ENCODE data around the gene PRSS33. TPM values are rescaled to one million over a fixed set of nuclear protein-coding genes. Genes with fewer than 3 reads are reported as not detected.
A peak's percentile ranks its signal among the peaks of the same experiment; 100 is the strongest.

Gene PRSS33
- total and polyA plus RNA-seq, 9 of the 15 experiments (the other 6 are each of a cell fraction or from before 2014, with no cell fraction given), result not detected

DNA sequence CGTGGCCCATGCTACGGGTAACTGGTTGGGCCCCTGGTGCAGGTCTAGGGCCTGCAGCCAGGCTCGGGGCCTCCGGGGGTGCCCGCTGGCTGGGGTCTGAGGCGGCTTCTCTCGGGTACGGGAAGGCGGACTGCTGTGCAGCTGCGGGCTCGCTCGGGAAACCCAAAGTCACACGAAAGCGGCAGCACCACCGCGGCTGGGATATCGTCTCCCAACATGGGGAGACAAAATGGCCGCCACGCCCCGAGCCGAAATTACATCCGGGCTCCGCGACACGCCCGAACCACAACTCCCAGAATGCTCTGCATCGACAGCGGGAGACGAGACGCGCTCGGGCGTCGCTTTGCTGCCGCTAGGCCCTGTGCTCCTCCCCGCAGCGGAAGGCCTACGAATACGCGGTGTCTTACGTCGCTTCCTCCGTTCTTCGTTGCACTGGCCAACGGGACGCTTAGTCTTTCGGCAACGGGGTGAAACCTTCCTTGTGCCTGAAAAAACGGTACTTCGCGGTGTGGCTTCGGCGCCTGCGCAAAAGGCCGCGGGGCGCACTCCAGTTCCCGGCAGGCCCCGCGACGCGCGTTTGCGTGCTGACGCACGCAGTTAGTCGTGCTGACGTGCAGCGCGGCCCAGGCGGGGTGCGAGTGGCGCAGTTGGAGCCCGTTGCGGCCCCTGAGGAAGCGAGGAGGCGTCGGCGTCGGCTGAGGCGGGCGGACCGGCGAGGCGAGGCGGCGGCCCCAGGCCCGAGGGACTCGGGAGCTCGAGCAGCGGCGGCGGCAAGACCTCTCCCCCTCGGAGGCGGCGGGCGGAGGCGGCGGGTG is 35.1 kb downstream of the PRSS33 start, which contains the start of gene SRRM2 (continued):
- TF ChIP-seq, protein P1, sequence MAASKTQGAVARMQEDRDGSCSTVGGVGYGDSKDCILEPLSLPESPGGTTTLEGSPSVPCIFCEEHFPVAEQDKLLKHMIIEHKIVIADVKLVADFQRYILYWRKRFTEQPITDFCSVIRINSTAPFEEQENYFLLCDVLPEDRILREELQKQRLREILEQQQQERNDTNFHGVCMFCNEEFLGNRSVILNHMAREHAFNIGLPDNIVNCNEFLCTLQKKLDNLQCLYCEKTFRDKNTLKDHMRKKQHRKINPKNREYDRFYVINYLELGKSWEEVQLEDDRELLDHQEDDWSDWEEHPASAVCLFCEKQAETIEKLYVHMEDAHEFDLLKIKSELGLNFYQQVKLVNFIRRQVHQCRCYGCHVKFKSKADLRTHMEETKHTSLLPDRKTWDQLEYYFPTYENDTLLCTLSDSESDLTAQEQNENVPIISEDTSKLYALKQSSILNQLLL (CRISPR knock-in tag; IDR thresholded peaks at IDR 0.05; ENCODE audit: borderline replicate concordance), result no peak
- TF ChIP-seq ZNF589 (CRISPR knock-in tag; IDR thresholded peaks at IDR 0.05; ENCODE audit: low read depth) (peak; percentile 91), ZNF253 (CRISPR knock-in tag; conservative IDR thresholded peaks at IDR 0.05) (no peak), PURB (CRISPR knock-in tag; IDR thresholded peaks at IDR 0.05; ENCODE audit: low read depth) (no peak), ZNF232 (CRISPR knock-in tag; IDR thresholded peaks at IDR 0.05) (no peak; the same call in 1 of the 2 replicates), PHB (CRISPR knock-in tag; IDR thresholded peaks at IDR 0.05) (0 out of 2 replicates have a peak, but pooled peaks have one; percentile 27), MCM2 (IDR thresholded peaks at IDR 0.05; ENCODE audit: low read depth) (no peak), MTF1 (CRISPR knock-in tag; IDR thresholded peaks at IDR 0.05; ENCODE audit: borderline replicate concordance) (no peak), PYGO2 (tag; IDR thresholded peaks at IDR 0.05) (no peak), ATF7 (IDR thresholded peaks at IDR 0.05) (peak; percentile 86), ZNF778 (CRISPR knock-in tag; IDR thresholded peaks at IDR 0.05) (no peak), ZSCAN29 (IDR thresholded peaks at IDR 0.05) (no peak), BDP1 (IDR thresholded peaks at IDR 0.05; ENCODE audit: insufficient read depth, insufficient read length) (no peak), MTA3 (IDR thresholded peaks at IDR 0.05; ENCODE audit: borderline replicate concordance) (peak; percentile 51), PTRF (tag; IDR thresholded peaks at IDR 0.05) (no peak), MYC (IDR thresholded peaks at IDR 0.05; ENCODE audit: low read depth, low read length) (peak; percentile 93), MYC (CRISPR knock-in tag; IDR thresholded peaks at IDR 0.05; ENCODE audit: borderline replicate concordance, low read depth) (peak; percentile 98), NFIC (IDR thresholded peaks at IDR 0.05) (peak; percentile 58), ELF1 (tag; IDR thresholded peaks at IDR 0.05) (peak; percentile 82), KLF16 (IDR thresholded peaks at IDR 0.05) (no peak), PHF8 (IDR thresholded peaks at IDR 0.05; ENCODE audit: borderline replicate concordance, low read length) (peak; percentile 99)
- TF ChIP-seq, protein P2, sequence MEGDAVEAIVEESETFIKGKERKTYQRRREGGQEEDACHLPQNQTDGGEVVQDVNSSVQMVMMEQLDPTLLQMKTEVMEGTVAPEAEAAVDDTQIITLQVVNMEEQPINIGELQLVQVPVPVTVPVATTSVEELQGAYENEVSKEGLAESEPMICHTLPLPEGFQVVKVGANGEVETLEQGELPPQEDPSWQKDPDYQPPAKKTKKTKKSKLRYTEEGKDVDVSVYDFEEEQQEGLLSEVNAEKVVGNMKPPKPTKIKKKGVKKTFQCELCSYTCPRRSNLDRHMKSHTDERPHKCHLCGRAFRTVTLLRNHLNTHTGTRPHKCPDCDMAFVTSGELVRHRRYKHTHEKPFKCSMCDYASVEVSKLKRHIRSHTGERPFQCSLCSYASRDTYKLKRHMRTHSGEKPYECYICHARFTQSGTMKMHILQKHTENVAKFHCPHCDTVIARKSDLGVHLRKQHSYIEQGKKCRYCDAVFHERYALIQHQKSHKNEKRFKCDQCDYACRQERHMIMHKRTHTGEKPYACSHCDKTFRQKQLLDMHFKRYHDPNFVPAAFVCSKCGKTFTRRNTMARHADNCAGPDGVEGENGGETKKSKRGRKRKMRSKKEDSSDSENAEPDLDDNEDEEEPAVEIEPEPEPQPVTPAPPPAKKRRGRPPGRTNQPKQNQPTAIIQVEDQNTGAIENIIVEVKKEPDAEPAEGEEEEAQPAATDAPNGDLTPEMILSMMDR (IDR thresholded peaks at IDR 0.05 in 2 of 3, conservative IDR thresholded peaks at IDR 0.05 in 1 of 3; ENCODE audit: insufficient read depth in 2 of 3, low read depth in 1 of 3, low read length in 3 of 3), result peak in 1 of 3 experiments; percentile 4; a peak in 2 of 6 replicates
- TF ChIP-seq, protein P3, sequence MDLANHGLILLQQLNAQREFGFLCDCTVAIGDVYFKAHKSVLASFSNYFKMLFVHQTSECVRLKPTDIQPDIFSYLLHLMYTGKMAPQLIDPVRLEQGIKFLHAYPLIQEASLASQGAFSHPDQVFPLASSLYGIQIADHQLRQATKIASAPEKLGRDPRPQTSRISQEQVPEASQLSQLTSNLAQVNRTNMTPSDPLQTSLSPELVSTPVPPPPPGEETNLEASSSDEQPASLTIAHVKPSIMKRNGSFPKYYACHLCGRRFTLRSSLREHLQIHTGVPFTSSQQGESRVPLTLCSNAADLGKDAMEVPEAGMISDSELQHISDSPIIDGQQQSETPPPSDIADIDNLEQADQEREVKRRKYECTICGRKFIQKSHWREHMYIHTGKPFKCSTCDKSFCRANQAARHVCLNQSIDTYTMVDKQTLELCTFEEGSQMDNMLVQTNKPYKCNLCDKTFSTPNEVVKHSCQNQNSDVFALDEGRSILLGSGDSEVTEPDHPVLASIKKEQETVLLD (IDR thresholded peaks at IDR 0.05), result peak; percentile 99
- TF ChIP-seq, protein P4, sequence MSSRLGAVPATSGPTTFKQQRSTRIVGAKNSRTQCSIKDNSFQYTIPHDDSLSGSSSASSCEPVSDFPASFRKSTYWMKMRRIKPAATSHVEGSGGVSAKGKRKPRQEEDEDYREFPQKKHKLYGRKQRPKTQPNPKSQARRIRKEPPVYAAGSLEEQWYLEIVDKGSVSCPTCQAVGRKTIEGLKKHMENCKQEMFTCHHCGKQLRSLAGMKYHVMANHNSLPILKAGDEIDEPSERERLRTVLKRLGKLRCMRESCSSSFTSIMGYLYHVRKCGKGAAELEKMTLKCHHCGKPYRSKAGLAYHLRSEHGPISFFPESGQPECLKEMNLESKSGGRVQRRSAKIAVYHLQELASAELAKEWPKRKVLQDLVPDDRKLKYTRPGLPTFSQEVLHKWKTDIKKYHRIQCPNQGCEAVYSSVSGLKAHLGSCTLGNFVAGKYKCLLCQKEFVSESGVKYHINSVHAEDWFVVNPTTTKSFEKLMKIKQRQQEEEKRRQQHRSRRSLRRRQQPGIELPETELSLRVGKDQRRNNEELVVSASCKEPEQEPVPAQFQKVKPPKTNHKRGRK (tag; IDR thresholded peaks at IDR 0.05), result no peak

Data from K562 (cell line).